ENCODE data around the gene FNDC1.

- no peak for TF ChIP-seq CTCF (IDR thresholded peaks at IDR 0.05; ENCODE audit: low read depth, low read length, poor library complexity, severe bottlenecking)
- no peak for TF ChIP-seq EZH2phosphoT487 (IDR thresholded peaks at IDR 0.05; ENCODE audit: borderline replicate concordance, low read length)
These were observed 12.7 kb downstream of the FNDC1 start for GRCh38 chr6:159181914-159182313.
